SK-N-SH treated with all-trans-retinoic acid at 6 μM for 48 hours (cell line): ENCODE measurements around the gene IQCF6.

ENCODE experiments used
- ATAC-seq: fragments of 200-7000 bp; cut with Tn5 transposase; 3 replicates; pipeline ENCODE4 v1.9.1; 2020; ENCODE audit warnings: mild to moderate bottlenecking, moderate library complexity
- ARNTL ChIP-seq: fragments of 450-650 bp; formaldehyde crosslinking; IDR thresholded peaks from 2 replicates; pipeline ENCODE4 v1.5.0; 2020; ENCODE audit warnings: low read depth, mild to moderate bottlenecking, moderate library complexity, borderline replicate concordance
- CREB5 ChIP-seq: fragments of 250-450 bp; sonication (Bioruptor Pico); IDR thresholded peaks from 2 replicates; pipeline ENCODE4 v1.5.1; 2020; ENCODE audit warnings: low read depth, mild to moderate bottlenecking, moderate library complexity
- CSDC2 ChIP-seq: fragments of 250-450 bp; sonication (Bioruptor Pico); IDR thresholded peaks from 2 replicates; pipeline ENCODE4 v1.5.0; 2020; ENCODE audit warnings: mild to moderate bottlenecking, moderate library complexity
- CSRNP3 ChIP-seq: fragments of 250-450 bp; sonication (Bioruptor Pico); IDR thresholded peaks from 2 replicates; pipeline ENCODE4 v1.5.1; 2021; ENCODE audit warnings: mild to moderate bottlenecking, moderate library complexity
- ESRRG ChIP-seq: fragments of 250-450 bp; sonication (Bioruptor Pico); IDR thresholded peaks from 2 replicates; pipeline ENCODE4 v1.6.1; 2021; ENCODE audit warnings: mild to moderate bottlenecking
- GLIS3 ChIP-seq: fragments of 250-450 bp; sonication (Bioruptor Pico); IDR thresholded peaks from 2 replicates; pipeline ENCODE4 v1.5.0; 2020; ENCODE audit warnings: mild to moderate bottlenecking, moderate library complexity
- ISL1 ChIP-seq: fragments of 250-450 bp; sonication (Bioruptor Pico); IDR thresholded peaks from 2 replicates; pipeline ENCODE4 v2.1.2; 2022; ENCODE audit warnings: mild to moderate bottlenecking, moderate library complexity
- OSR1 ChIP-seq: fragments of 250-450 bp; sonication (Bioruptor Pico); IDR thresholded peaks from 2 replicates; pipeline ENCODE4 v1.8.0; 2022; ENCODE audit warnings: moderate library complexity, mild to moderate bottlenecking, inconsistent platforms
- PATZ1 ChIP-seq: fragments of 250-450 bp; sonication (Bioruptor Pico); IDR thresholded peaks from 2 replicates; pipeline ENCODE4 v1.8.0; 2020; ENCODE audit warnings: mild to moderate bottlenecking, moderate library complexity, borderline replicate concordance
- POU6F1 ChIP-seq: fragments of 250-450 bp; sonication (Bioruptor Pico); IDR thresholded peaks from 2 replicates; pipeline ENCODE4 v1.8.0; 2021; ENCODE audit warnings: low read depth, mild to moderate bottlenecking, moderate library complexity, borderline replicate concordance
- PPARA ChIP-seq: fragments of 250-450 bp; sonication (Bioruptor Pico); IDR thresholded peaks from 2 replicates; pipeline ENCODE4 v1.5.0; 2020; ENCODE audit warnings: mild to moderate bottlenecking, borderline replicate concordance
- RARB ChIP-seq: fragments of 250-450 bp; sonication (Bioruptor Pico); IDR thresholded peaks from 2 replicates; pipeline ENCODE4 v1.8.0; 2021; ENCODE audit warnings: mild to moderate bottlenecking, moderate library complexity
- SNAI2 ChIP-seq: fragments of 250-450 bp; sonication (Bioruptor Pico); IDR thresholded peaks from 2 replicates; pipeline ENCODE4 v1.5.0; 2020; ENCODE audit warnings: mild to moderate bottlenecking, moderate library complexity
- TCF4 ChIP-seq: fragments of 250-450 bp; sonication (Bioruptor Pico); IDR thresholded peaks from 2 replicates; pipeline ENCODE4 v1.8.0; 2021; ENCODE audit warnings: mild to moderate bottlenecking, moderate library complexity, borderline replicate concordance
- TOX ChIP-seq: fragments of 250-450 bp; sonication (Bioruptor Pico); IDR thresholded peaks from 2 replicates; pipeline ENCODE4 v1.8.0; 2021; ENCODE audit warnings: mild to moderate bottlenecking, moderate library complexity, borderline replicate concordance
- TSHZ2 ChIP-seq: fragments of 250-450 bp; sonication (Bioruptor Pico); IDR thresholded peaks from 2 replicates; pipeline ENCODE4 v1.5.0; 2020; ENCODE audit warnings: mild to moderate bottlenecking, moderate library complexity
- ZC3H10 ChIP-seq: fragments of 250-450 bp; sonication (Bioruptor Pico); IDR thresholded peaks from 2 replicates; pipeline ENCODE4 v1.5.1; 2021; ENCODE audit warnings: mild to moderate bottlenecking, moderate library complexity
- ZFP3 ChIP-seq: fragments of 250-450 bp; sonication (Bioruptor Pico); IDR thresholded peaks from 2 replicates; pipeline ENCODE4 v1.5.0; 2020; ENCODE audit warnings: mild to moderate bottlenecking, moderate library complexity
- ZFP30 ChIP-seq: fragments of 450-650 bp; formaldehyde crosslinking; IDR thresholded peaks from 2 replicates; pipeline ENCODE4 v1.5.0; 2022; ENCODE audit warnings: mild to moderate bottlenecking, moderate library complexity
- ZNF565 ChIP-seq: fragments of 450-650 bp; formaldehyde crosslinking; conservative IDR thresholded peaks from 2 replicates; pipeline ENCODE4 v1.5.0; 2020; ENCODE audit warnings: low read depth, mild to moderate bottlenecking, moderate library complexity
- ZNF70 ChIP-seq: fragments of 450-650 bp; formaldehyde crosslinking; IDR thresholded peaks from 2 replicates; pipeline ENCODE4 v1.5.0; 2020; ENCODE audit warnings: mild to moderate bottlenecking, moderate library complexity
- ZNF8 ChIP-seq: fragments of 450-650 bp; formaldehyde crosslinking; IDR thresholded peaks from 2 replicates; pipeline ENCODE4 v1.5.0; 2020; ENCODE audit warnings: mild to moderate bottlenecking, moderate library complexity

IQCF6 gene

GRCh38 chr3:51817375-51817774 is 38.3 kb upstream of the IQCF6 start:
- ATAC-seq: no peak
- TF ChIP-seq GLIS3 (CRISPR knock-in tag) (no peak), ARNTL (CRISPR knock-in tag) (no peak), TCF4 (CRISPR knock-in tag) (no peak), TSHZ2 (CRISPR knock-in tag) (no peak), ZC3H10 (no peak), ISL1 (no peak), CSRNP3 (CRISPR knock-in tag) (no peak), ZFP30 (CRISPR knock-in tag) (no peak), ESRRG (no peak), CSDC2 (CRISPR knock-in tag) (no peak), ZNF70 (CRISPR knock-in tag) (no peak), OSR1 (CRISPR knock-in tag) (no peak), TOX (CRISPR knock-in tag) (no peak), CREB5 (CRISPR knock-in tag) (no peak), ZNF8 (CRISPR knock-in tag) (no peak), RARB (CRISPR knock-in tag) (no peak)

GRCh38 chr3:51816723-51817122 is 37.7 kb upstream of the IQCF6 start:
- ATAC-seq: no peak
- TF ChIP-seq ESRRG (no peak), TCF4 (CRISPR knock-in tag) (no peak), GLIS3 (CRISPR knock-in tag) (no peak), CREB5 (CRISPR knock-in tag) (no peak), ISL1 (no peak)

- no peak for ATAC-seq
- no peak for TF ChIP-seq TSHZ2 (CRISPR knock-in tag)
- no peak for TF ChIP-seq PPARA (CRISPR knock-in tag)
- no peak for TF ChIP-seq ZFP3 (CRISPR knock-in tag)
- TF ChIP-seq TOX (CRISPR knock-in tag): no peak
- no peak for TF ChIP-seq ZNF70 (CRISPR knock-in tag)
- no peak for TF ChIP-seq ISL1
- no peak for TF ChIP-seq ZNF8 (CRISPR knock-in tag)
- no peak for TF ChIP-seq PATZ1
- no peak for TF ChIP-seq SNAI2 (CRISPR knock-in tag)
- no peak for TF ChIP-seq OSR1 (CRISPR knock-in tag)
- no peak for TF ChIP-seq POU6F1
- no peak for TF ChIP-seq ZC3H10
- TF ChIP-seq ZNF565 (CRISPR knock-in tag): no peak
- TF ChIP-seq CSRNP3 (CRISPR knock-in tag): no peak
- no peak for TF ChIP-seq TCF4 (CRISPR knock-in tag)
- no peak for TF ChIP-seq GLIS3 (CRISPR knock-in tag)
- no peak for TF ChIP-seq ARNTL (CRISPR knock-in tag)
- no peak for TF ChIP-seq CSDC2 (CRISPR knock-in tag)
Observed at GRCh38 chr3:51815614-51816013, 36.6 kb upstream of the IQCF6 start.
